Bronchus fibroblast of lung (primary cell): ENCODE results near the gene LSP1. TPM values are rescaled to one million over a fixed set of nuclear protein-coding genes. Genes with fewer than 3 reads are reported as not detected.

Experiments used
- total RNA-seq: library from RNA; depleted of rRNA; stranded (reverse); fragments of >200 nt; gene quantifications from 2 replicates; pipeline ENCODE4 v1.2.3, GENCODE V29; 2015

LSP1 gene, protein sequence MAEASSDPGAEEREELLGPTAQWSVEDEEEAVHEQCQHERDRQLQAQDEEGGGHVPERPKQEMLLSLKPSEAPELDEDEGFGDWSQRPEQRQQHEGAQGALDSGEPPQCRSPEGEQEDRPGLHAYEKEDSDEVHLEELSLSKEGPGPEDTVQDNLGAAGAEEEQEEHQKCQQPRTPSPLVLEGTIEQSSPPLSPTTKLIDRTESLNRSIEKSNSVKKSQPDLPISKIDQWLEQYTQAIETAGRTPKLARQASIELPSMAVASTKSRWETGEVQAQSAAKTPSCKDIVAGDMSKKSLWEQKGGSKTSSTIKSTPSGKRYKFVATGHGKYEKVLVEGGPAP
- 2.0 and 2.7 TPM in 2 replicates for total RNA-seq

DNA sequence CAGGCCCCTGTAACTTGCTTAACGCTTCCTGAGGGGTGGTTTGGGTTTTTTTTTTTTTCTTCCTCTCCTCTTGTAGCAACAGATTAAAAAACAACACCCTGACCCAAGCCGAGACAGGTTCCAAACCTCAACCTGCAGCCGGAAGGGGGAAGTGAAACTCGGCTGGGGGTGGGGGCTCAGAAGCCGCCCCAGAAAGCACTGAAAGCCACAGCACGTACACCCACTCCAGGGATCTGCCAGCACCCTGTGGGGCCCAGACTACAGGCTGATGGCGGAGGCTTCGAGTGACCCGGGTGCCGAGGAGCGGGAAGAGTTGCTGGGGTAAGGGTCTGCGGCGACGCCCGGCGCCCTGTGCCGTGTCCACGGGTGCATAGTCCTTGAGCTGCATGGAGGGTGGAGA lies at the start of gene LSP1:
TSS of gene LSP1 (plus strand) at position 208 of the 400 bp plus-strand sequence. CDS start at position 269, 61 bp downstream.

DNA sequence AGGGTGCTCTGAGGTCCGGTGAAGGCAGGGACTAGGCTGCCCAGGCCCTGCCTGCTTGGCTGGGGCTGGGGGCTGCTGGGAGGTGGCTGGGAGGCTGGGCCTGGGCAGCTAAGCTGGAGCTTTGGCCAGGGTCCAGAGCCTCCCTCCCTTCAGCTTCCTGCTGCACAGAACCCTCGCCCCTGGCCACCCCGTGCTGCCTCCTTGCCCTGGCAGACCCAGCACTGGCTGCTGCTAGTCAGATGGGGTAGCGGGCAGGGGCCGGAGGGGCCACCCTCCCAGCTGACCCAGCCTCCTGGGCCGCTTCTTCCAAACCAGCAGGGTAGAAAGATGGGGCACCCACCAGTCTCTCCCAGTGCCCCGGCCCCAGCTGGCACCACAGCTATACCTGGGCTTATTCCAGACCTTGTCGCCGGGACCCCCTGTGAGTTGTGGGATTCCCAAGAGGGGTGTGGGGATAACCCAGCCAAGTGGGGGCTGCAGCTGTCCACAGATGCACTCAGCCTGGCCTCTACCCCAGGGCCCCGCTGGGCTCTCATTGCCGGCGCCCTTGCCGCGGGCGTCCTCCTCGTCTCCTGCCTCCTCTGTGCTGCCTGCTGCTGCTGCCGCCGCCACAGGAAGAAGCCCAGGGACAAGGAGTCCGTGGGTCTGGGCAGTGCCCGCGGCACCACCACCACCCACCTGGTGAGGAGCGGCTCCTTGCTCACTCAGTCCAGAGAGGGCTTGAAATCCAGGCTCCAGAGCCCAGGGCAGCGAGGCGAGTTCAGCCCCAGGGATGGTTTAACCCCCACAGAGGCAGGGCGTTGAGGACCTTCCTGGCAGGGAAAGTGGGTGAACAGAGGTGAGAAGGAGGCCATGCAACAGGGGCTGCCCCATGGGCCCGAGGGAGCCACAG lies 17.9 kb upstream of the LSP1 start, which contains the start of gene SYT8:
TSS of gene SYT8 (plus strand) at position 212 of the 892 bp plus-strand sequence. CDS start at position 328, 116 bp downstream.

DNA sequence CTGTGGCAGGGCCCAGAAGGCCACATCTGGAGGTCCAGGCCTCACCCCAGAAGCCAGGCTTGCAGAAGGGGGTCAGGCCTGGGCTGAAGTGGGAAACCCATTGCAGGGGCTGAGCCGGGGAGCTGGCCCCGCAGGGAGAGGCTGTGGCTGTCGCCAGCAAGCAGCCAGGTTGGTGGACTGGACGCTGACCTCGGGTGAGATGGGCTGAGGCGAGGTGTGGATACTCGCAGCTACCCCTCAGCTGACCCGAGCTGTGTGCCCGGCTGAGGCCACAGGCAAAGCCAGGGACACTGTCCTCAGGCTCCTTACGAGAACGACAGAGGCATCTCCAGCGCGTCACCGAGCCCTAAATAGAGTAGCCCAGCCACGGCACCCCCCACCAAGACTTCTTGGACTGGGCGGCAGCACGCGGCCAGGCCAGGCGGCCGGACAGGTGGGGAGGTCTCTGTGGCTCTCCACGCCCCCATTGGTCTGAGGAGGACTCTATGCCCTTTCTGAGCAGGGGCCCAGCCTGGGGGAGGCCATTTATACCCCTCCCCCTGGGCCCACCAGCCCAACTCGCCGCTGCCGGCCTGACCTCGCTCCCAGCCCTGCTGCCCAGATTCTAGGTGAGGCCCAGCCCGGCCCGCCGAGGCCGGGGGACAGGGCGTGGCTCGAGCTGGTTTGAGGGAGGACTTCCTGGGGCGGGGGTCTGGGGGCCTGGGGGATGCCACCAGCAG lies 14.3 kb upstream of the LSP1 start, which contains the start of gene TNNI2:
TSS of gene TNNI2 (plus strand) at position 556 of the 719 bp plus-strand sequence. CDS start 716 bp downstream, outside the sequence.

DNA sequence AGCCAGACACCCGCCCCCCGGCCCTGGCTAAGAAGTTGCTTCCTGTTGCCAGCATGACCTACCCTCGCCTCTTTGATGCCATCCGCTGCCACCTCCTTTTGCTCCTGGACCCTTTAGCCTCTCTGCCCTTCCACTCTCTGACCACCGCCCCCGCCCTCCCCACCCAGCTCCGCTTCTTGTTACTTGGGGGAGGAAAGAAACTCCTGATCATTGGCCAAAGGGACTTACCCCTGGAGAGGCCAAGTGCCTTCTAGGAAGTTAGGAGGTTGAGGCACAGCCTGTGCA lies 38.9 kb downstream of the LSP1 start, which contains the start of gene PRR33:
TSS of gene PRR33 (minus strand) at position 65 of the 285 bp plus-strand sequence. CDS start 1,311 bp downstream, outside the sequence.

DNA sequence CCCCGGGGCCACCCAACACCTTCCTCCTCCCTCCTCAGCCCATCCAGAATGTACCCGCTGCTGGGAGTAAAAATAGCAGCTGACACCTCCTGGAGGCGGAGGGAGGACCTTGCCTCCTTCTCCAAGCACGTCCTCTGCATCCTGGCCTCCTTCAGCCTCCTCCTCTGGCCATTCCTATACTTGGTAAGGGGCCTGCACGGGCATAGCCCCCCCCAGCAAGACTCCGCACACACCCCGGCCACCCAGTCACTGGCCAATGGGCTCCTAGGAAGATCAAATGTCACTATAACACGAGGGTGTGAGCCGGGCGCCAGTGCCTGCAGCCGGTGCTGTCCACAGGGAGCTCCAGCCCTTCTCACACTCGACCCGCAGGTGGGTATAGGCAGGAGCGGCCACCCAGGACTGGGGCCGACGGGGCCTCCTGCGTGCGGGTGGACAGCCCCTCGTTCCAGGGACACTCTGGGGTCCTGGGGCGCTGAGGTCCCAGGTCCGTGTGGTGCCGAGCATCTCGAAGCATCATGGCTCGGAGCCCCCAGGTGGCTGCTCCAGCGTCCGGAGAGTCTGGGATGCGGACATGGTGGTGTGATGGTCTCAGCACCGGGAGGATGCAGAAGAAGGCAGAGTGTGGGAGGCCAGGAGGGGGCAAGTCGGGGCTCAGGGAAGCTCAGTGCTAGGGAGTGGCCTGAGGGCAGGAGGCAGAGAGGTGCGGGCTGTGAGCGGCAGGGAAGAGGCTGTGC lies 66.7 kb downstream of the LSP1 start, which contains the start of gene TNNT3:
TSS of gene TNNT3 (plus strand) at position 313 of the 737 bp plus-strand sequence. CDS start 3,172 bp downstream, outside the sequence.

Other genes starting within 250 kb of the LSP1 start
- gene KRTAP5-3, start 244.6 kb upstream of the LSP1 start, total RNA-seq = not detected in 2 replicates
- gene KRTAP5-4, start 230.9 kb upstream of the LSP1 start, total RNA-seq = not detected in 2 replicates
- not detected in 2 replicates for gene KRTAP5-5, start 223.3 kb upstream of the LSP1 start, total RNA-seq
- not detected in 2 replicates for gene KRTAP5-6, start 155.9 kb upstream of the LSP1 start, total RNA-seq
- gene IFITM10, start 102.5 kb upstream of the LSP1 start, total RNA-seq = under 0.01 TPM in 1 of 2 replicates, not detected in the other
- 133 and 142 TPM in 2 replicates for gene CTSD, start 89.2 kb upstream of the LSP1 start, total RNA-seq
- gene SYT8, start 18.1 kb upstream of the LSP1 start, total RNA-seq = 0.15 TPM in 1 of 2 replicates, not detected in the other
- not detected in 2 replicates for gene TNNI2, start 14.1 kb upstream of the LSP1 start, total RNA-seq
- gene PRR33, start 38.8 kb downstream of the LSP1 start, total RNA-seq = not detected in 2 replicates
- not detected in 2 replicates for gene TNNT3, start 66.6 kb downstream of the LSP1 start, total RNA-seq
- gene MRPL23, start 94.2 kb downstream of the LSP1 start, total RNA-seq = 324 and 358 TPM in 2 replicates
- 36.1 and 37.5 TPM in 2 replicates for gene H19, start 144.8 kb downstream of the LSP1 start, total RNA-seq